CD4-positive, alpha-beta T cell treated with Interleukin-21 for 1 hour (primary cell): ENCODE measurements around the gene STYK1.
A peak's percentile ranks its signal among the peaks of the same experiment; 100 is the strongest.
"Not testable (repeated sequence)": the region's sequence is repeated elsewhere in the genome, so short reads cannot be mapped to it uniquely, and the experiment has no call there.

Experiments used
- DNase-seq: peaks from one replicate; pipeline ENCODE4 v3.0.0-alpha.2; 2020

The STYK1 gene

DNA sequence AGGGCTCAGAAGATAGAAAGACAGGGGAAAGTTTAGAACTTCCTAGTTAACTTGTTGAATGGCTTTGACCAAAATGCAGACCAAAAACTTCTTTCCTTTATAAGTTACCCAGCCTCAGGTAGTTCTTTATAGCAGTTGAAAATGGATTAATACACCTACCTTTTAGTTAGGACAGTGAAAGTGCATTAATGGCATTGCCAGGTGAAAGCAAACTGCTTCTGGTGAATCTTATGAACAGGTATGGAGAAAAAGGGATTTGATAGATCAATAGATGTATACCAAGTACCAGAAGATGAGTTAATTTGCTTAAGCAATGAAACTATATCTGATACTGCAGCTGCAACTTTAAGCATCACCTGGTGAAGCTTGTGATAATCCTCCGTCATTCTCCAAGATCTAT, 14.2 kb upstream of the STYK1 start:
- no peak for DNase-seq

DNA sequence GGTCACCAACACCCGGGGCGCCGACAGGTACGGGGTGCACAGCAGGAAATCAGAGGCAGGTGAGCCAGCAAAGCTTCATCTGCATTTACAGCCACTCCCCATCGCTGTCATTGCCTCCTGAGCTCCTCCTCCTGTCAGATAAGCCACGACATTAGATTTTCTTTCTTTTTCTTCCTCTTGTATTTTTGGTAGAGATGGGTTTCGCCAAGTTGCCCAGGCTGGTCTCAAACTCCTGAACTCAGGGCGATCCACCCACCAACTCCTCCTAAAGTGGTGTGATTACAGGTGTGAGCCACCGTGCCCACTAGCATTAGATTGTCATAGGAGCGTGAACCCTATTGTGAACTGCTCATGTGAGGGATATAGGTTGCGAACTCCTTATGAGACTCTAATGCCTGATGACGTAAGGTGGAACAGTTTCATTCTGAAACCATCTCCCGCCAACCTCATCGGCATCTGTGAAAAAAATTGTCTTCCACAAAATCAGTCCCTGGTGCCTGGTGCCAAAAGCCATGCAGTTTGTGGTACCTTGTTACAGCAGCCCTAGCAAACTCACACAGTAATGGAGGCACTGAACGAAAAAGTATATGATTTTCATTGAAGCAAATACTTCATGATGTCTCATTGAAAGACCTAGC, 1.5 kb downstream of the STYK1 start:
- DNase-seq: peak; percentile 59

DNA sequence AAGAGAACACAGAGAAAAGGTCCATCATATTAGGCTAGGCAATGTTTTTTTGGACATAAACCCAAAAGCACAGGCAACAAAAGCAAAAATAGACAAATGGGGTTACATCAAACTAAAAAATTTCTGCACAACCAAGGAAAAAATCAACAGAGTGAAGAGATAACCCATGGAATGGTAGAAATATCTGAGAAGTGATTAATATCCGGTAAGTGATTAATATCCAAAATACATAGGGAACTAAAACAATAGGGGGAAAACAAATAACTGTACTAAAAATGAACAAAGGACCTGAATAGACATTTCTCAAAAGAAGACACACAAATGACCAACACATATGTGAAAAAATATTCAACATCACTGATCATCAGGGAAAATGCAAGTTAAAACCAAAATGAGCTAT, 4.3 kb downstream of the STYK1 start:
- DNase-seq: no peak

DNA sequence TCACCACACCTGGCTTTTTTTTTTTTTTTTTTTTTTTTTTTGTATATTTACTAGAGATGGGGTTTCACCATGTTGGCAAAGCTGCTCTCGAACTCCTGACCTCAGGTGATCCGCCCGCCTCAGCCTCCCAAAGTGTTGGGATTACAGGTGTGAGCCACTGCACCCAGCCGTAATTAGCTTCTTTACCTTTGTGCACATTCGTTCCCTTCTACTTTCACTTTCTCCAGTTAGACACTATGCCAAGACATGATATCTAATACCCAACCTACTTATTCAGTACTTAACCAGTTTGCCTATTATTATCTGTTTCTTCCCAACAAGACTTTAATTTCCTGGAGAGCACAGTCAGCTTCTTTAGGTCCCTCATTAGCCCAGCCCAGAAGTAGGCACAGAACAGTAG, 5.3 kb downstream of the STYK1 start:
- DNase-seq: peak; percentile 25

DNA sequence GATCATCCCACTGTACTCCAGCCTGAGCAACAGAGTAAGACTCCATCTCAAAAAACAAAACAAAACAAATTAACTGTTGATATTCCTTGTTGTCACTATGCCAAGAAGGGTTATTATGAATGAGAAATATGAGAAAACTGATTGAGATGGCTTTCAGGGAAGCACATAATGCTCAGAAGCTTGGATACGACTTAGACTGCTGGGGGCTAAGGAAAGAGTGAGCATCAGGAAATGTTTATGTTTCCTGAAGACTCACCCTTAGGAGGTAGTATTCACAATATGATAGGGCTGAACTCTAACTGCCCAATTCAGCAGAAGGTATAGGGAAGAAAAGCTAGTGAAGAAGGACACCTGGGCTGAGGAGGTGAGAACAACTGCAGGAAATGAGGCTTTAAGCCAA, 6.3 kb downstream of the STYK1 start:
- DNase-seq: no peak

DNA sequence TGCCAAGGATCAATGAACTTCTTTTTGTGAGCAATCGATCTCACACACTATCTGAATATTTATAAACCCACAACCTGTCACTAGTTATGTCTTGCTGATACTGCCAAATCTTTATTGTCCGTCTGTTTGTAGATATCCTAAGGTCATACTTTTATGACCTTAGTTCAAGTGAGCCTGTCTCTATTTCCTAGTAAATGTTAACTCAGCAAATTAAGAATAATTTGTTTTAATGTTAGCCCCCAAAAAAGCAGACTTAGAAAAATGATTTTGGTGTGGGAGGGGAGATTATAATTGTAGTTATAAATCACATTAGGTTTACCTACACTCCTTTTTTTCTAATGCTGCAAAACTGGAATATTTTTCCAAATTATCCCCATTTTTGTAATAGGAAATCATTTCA, 9.4 kb downstream of the STYK1 start:
- DNase-seq: no peak

DNA sequence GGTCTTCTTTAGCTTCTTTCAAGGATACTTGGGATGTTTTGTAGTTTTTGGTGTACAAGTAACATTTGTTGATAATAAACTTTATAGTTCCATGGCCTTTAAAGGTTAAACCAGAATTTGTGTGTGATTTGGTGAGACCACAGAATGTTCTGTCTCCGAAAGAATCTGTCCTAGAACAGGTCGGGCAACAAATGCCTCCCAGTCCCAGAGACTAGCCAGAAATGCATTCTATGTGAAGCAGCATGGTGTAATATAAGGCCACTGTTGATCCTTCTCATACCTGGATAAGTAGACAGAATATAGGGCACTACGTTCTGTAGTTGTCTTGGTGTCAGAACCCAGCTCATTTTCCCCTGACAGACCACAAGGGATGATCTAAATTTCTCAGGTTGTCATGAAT, 10.0 kb downstream of the STYK1 start:
- DNase-seq: no peak

DNA sequence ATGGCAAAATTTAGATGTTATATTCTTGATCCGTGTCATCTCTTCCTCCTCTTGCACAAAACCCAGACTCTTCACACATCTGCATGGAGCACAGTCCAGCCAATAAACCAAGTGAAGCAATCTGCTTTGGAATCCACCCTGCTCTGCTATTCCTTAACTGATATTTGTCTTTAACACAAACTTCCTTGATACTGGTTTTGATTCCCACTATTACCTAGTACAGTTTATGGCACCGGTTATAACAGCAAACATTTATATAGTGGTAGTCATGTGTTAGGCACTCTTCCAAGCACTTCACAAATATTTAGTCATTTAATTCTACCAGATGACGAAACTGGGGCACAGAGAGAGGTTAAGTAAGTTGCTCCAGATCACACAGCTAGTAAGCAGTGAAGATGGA, 12.5 kb downstream of the STYK1 start:
- DNase-seq: no peak

DNA sequence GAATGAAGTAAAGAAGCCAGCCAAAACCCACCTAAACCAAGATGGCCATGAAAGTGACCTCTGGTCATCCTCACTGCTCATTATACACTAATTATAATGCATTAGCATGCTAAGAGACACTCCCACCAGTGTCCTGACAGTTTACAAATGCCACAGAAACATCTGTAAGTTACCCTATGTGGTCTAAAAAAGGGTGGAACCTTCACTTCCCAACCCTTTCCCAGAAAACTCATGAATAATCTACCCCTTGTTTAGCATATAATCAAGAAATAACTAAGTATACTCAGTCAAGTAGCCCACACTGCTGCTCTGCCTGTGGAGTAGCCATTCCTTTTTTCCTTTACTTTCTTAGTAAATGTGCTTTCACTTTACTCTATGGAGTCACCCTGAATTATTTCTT, 19.8 kb downstream of the STYK1 start:
- no peak for DNase-seq

DNA sequence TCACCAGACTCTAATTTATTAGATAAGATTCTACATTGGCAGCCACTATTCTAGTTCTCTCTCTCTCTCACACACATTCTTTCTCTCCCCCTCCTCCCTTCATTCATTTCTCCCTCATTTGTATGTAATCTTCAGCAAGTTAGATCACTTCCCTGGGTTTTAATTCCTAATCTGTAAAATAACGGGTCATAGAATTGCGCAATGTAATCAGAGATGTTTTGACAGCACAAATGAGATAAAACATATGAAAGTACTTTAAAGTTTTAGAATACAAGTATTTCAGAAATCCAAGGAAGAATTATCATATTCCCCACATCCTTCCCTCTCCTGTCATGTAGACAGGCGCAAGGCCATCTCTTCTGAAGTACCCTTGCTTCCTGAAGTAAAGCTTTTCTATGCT, 21.7 kb downstream of the STYK1 start:
- DNase-seq: no peak

DNA sequence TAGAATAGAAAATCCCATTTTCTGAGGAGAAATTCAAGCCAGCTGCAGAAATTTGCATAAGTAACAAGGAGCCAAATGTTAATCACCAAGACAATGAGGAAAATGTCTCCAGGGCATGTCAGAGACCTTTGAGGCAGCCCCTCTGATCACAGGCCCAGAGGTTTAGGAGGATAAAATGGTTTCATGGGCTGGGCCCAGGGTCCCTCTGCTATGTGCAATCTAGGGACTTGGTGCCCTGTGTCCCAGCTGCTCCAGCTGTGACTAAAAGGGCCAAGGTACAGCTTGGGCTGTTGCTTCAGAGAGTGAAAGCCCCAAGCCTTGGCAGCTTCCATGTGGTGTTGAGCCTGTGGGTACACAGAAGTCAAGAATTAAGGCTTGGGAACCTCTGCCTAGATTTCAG, 27.3 kb downstream of the STYK1 start:
- DNase-seq: not testable (repeated sequence)

DNA sequence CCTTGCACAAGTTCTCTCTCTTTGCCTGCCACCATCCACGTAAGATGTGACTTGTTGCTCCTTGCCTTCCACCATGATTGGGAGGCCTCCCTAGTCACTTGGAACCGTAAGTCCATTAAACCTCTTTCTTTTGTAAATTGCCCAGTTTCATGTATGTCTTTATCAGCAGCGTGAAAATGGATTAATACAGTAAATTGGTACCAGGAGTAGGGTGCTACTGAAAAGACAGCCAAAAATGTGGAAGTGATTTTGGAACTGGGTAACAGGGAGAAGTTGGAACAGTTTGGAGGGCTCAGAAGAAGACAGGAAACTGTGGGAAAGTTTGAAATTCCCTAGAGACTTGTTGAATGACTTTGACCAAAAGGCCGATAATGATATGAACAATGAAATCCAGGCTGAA, 27.9 kb downstream of the STYK1 start:
- DNase-seq: no peak

DNA sequence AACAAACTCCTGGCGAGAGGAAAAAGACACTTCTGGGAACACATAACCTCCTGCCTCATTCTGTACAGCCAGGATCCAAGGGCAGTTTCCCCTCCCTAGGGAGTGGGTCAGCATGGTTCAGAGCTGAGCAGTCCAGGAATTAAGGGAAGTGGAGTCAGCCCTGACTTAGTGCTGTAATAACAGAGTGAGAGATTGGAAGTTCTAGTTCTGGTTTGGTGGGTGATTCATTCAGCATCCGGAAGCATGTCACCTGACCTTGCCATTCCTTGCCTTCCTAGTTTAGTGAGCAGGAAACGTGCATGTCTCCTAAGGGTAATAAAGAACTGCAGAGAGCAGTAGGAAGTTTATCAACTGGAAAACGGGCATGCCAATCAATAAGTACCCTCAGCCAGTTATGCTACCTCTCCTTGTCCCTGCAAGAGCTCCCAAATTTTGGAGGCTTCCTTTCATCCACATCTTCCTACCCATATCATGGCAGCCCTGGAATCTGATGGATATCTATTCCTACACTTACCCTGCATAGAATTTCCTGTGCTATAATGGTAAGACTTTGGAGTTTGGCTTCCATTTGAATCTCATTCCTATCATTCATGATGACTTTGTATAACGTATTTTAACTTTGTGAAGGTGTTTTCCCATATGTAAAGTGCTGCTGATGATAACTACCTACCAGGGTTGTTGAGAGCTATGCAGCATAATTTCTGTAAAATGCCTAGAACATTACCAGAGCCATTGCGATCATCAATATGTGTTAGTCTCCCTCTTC, 31.9 kb downstream of the STYK1 start:
- no peak for DNase-seq

DNA sequence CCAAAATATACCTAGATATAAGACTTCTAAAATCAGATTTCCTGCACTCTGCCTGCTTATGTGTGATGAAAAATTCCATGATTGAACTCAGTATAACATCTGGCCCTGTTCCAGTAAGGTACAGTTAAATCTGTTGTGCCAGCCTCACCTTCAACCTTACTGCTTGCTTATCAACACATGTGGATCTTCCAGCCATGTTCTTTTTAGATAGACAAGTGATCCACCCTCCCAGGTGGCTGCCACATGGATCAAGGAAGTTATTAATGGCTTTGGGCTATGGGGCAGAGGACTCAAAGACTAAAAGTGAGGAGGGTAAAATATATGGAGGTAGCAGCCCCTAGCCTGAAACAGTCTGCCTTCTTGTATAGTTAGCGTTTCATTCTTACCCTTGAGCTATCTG, 35.1 kb downstream of the STYK1 start:
- no peak for DNase-seq

DNA sequence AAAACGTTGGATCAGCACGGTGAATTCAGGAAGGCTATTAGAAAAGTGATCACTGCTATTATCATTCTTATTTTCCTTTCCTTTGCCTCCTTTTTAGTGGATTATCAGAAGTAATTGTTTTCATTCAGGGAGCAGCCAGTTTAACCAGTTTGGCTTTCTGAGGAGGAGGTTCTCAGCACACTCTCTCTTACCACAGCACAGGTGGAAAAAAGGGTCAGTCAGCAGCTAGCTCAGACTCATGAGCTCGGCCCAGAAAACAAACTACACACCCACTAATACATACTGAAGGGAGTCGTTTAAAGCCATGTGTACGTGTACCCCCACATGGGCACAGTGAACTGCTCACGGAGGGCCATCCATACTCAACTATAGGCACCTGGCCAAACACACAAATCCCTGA, 37.2 kb downstream of the STYK1 start:
- DNase-seq: no peak

DNA sequence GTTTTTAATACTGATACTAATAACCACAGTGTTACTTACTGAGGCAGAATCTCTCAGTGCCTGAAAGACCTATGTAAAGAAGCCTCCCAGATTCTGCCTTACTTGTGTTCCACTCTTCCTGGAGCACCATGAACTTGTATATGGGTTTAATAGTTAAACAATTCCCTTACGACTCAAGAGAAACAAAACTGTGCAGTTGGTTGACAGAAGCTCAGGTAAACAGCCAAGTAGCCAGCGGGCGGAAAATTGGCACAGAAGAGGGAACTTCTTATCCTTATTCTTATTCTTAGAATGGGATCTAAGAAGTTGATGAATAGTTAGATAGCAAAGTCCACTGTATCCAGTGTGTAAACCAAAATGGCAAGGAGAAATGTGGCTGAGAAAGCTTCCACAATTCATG, 37.7 kb downstream of the STYK1 start:
- DNase-seq: no peak

DNA sequence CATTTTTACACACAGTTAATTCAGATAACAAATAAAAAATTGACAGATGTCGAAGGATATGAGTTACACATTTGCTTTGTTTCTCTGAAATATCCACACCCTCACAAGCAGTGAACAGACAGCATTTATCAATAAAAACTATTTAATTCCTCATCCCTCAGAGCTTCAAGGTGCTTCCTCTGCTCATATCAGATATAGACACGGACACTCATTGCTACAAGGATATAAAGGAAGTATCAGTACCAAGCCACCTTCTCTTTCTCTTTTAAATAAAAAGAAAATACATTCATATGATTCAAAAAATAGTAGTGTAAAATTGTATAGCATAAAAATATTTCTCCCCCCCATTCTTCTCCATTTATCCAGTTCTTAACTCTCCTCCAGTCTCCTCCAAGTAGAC, 38.5 kb downstream of the STYK1 start:
- DNase-seq: no peak

DNA sequence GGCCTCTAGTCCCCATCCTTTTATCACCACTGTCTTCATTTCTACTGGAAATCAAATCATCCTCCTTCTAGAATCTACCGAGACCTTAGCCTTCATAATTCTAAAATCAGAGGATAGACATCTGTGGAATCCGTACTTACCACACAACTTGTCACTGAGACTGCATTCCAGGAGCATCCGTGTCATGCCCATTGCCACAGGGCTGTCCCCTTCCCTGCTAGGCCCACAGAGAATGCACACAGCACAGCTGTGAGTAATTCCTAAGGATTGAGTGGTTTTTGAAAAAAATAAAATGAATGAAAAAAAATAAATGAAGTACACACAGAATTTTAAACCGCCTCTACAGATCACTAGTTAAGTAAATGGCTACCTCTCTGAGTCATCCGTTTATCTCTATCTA, 39.4 kb downstream of the STYK1 start:
- no peak for DNase-seq

DNA sequence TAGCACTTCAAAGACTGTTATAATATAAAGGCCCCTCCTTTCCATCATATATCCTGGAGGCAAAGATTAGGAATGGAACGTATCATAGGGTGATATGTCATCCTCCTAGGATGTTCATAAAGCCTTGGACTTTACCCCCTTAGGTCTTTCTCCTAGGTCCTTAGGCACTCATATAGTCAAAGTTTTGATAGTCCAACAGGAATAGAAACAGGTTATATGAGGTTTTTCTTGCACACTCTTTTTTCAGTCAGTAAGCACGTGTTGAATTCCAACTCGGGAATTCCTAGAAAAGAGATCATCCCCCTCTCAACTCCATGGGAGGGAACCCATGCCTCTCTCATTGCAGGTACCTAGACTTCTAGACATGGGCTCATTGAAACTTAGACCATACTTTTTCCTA, 40.3 kb downstream of the STYK1 start:
- no peak for DNase-seq

DNA sequence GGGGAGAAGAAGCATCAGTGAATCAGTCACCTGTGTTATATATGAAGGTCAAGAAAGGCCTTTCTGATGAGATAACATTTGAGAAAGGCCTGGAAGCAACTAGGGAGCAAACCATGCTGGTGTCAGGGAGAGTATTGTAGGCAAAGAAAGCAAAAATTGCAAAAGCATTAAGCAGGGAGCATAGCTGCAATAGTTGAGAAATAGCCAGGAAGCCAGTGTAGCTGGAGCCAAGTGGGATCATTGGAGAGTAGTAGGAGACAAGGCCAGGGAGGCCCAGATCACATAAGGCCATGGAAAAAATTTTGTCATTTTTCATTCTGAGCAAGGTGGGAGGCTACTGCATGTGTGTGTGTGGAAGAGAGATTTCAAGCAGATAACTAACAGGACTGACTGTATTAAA, 41.6 kb downstream of the STYK1 start:
- DNase-seq: no peak

DNA sequence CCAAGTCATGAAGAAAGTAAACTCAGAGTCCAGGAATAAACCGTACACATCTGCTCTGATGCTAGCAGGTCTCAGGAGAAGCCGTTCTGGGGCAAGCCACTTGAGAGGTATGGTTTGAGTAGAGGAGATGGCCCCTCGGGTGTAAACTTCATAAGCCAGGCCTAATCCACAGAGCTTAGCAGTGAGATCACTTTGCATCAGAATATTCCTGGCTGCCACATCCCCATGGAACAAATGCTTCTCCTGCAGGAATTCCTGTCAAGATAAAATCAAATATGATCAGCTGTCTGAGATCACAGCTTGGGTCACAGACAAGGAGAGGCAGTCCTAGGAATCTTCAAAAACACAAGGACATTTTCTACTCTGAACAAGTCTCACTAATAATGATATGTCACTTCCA, 49.2 kb downstream of the STYK1 start:
- DNase-seq: no peak

DNA sequence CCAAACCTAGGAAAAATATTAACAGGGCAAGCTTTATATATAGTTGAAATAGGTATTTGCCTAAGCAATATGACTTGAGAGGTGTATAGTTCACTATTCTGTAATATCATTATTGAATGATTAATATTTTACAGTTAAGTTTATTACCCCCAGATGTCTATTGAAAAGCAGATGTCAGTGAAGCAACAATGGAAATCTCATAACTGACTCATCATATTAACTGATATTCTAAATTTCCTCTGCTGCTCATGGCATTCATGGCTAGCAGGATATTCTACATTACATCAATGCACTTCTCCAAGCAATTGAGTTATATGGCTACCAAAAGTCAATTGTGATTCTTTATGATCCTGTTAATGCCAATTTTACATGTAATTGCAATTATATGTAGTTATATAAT, 50.7 kb downstream of the STYK1 start:
- DNase-seq: no peak

DNA sequence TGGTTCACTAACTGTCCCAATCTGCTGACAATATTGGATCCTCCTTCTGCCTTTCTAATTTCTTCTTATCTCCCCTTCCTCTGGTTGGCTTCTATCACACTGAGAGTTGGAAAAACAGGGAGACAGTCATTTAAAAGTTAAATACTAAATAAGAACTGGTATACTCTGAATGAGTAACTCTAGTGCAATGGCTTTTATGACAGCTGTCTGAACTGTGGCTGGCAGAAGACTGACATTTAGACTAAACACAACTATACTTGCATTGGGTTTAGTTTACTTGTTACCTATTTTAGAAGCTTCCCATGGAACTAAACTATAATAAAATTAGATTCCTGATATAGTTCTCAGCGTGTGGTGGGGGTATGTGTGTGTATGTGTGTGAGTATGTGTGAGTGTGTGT, 52.6 kb downstream of the STYK1 start:
- no peak for DNase-seq

DNA sequence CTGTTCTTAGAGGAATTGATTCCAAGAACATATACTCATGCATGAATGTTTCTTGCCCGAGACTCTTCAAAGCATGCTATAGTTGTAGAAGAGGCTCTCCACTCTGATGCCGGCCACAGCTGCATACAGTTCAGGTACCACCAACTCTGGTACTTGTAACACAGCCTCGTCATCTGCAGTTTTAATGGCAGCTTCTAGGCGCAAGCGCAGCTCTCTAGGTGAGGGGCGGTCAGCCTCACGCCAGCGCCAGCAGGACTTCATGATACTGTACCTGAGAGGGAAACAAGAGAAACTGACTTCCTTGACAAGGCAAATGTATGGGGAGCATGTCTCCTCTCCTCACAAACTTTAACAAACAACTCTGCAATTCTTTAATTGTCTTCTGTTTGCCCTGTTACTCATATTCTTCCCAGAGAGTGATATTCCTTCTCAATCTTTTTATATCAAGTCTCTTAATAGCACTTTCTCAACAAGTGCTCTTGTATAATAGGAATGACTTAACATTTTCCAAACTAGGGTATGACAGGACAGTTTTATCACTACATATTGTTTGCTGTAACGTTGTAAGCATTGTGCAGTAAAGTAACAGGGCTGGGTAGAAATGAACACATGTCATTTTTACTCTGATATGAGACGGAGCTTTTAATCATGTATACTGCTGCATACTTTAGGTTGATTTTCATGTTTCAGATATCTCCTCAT, 53.6 kb downstream of the STYK1 start:
- no peak for DNase-seq
